Loucy (cell line): ENCODE data around the gene THAP7.

ENCODE experiments used
- H2AFZ ChIP-seq: fragments of 200-600 bp; sonication (generic); 2 replicates; pipeline ENCODE4 v1.6.0; 2016; ENCODE audit warnings: antibody characterized with exemption, mild to moderate bottlenecking, low read length, moderate library complexity
- H3F3A ChIP-seq: fragments of 200-600 bp; 2 replicates; pipeline ENCODE4 v1.6.0; 2016; ENCODE audit warnings: antibody characterized with exemption, low read depth, mild to moderate bottlenecking
- H3K27me3 ChIP-seq: fragments of 200-600 bp; sonication (generic); 2 replicates; pipeline ENCODE4 v1.6.1; 2014; ENCODE audit warnings: low read length, mild to moderate bottlenecking; ENCODE audit not compliant: insufficient read depth, poor library complexity, severe bottlenecking
- H3K36me3 ChIP-seq: fragments of 200-600 bp; sonication (generic); 2 replicates; pipeline ENCODE4 v1.6.1; 2016; ENCODE audit warnings: low read length; ENCODE audit not compliant: insufficient read depth
- H3K4me1 ChIP-seq: fragments of 200-600 bp; sonication (generic); 2 replicates; pipeline ENCODE4 v1.5.1; 2014; ENCODE audit warnings: low read length, mild to moderate bottlenecking; ENCODE audit not compliant: insufficient read depth, poor library complexity, severe bottlenecking
- H3K4me2 ChIP-seq: fragments of 200-600 bp; sonication (generic); 2 replicates; pipeline ENCODE4 v1.6.0; 2014; ENCODE audit warnings: antibody characterized with exemption, low read length, low read depth, mild to moderate bottlenecking; ENCODE audit not compliant: poor library complexity, severe bottlenecking
- H3K4me3 ChIP-seq: fragments of 200-600 bp; sonication (generic); 2 replicates; pipeline ENCODE4 v1.5.1; 2014; ENCODE audit warnings: low read length, mild to moderate bottlenecking, mixed read lengths; ENCODE audit not compliant: poor library complexity, severe bottlenecking
- H3K79me2 ChIP-seq: fragments of 200-600 bp; sonication (generic); 2 replicates; pipeline ENCODE4 v1.6.1; 2014; ENCODE audit warnings: low read length; ENCODE audit not compliant: insufficient read depth
- H3K9ac ChIP-seq: fragments of 200-600 bp; sonication (generic); 2 replicates; pipeline ENCODE4 v1.6.0; 2014; ENCODE audit warnings: mild to moderate bottlenecking, low read depth, low read length, moderate library complexity; ENCODE audit not compliant: poor library complexity, severe bottlenecking
- H3K9me2 ChIP-seq: fragments of 200-600 bp; sonication (generic); replicated peaks from 2 replicates; pipeline ENCODE4 v1.6.1; 2016; ENCODE audit warnings: low read depth, low read length, mixed read lengths
- H3K9me3 ChIP-seq: fragments of 200-600 bp; sonication (generic); 2 replicates; pipeline ENCODE4 v1.6.1; 2014; ENCODE audit warnings: mild to moderate bottlenecking, antibody characterized with exemption, low read length, low read depth; ENCODE audit not compliant: insufficient read depth
- H4K20me1 ChIP-seq: fragments of 200-600 bp; sonication (generic); 2 replicates; pipeline ENCODE4 v1.6.0; 2014; ENCODE audit warnings: antibody characterized with exemption, low read length, mild to moderate bottlenecking; ENCODE audit not compliant: insufficient read depth, poor library complexity, severe bottlenecking
- CTCF ChIP-seq: fragments of 200-600 bp; sonication (generic); conservative IDR thresholded peaks from 2 replicates; pipeline ENCODE4 v1.5.1; 2014; ENCODE audit warnings: mild to moderate bottlenecking, antibody characterized with exemption, low read length
- EZH2phosphoT487 ChIP-seq: fragments of 200-600 bp; IDR thresholded peaks from 2 replicates; pipeline ENCODE4 v1.6.1; 2018; ENCODE audit warnings: antibody characterized with exemption, mild to moderate bottlenecking, moderate library complexity, borderline replicate concordance

THAP7 gene

DNA sequence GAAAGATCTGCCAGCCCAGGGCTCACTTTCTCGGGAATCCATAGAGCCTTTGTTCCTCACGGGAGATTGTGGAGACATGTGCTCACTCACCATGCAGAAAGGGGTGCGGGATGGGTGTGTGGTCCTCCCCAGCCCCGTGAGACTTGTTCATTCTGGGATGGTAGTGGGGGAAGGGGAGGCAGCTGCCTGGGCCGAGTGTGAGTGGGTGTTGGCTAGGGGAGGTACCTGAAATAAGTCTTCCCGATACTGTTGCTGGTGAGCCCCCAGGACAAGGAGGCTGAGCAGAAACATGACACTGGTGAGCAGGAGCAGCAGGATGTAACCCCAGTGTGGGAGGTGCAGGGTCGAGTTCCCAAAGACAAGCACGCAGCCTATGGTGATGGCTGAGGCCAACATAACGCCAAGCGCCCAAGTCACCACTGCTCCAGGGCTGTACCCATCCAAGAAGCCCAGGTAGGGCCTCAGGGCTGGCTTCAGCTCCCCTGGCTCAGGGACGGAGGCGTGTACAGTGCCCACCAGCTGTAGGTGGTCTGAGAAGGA lies 27.6 kb upstream of the THAP7 start:
- TF ChIP-seq EZH2phosphoT487: no peak
- no peak for TF ChIP-seq CTCF
- no peaks in the 10 kb centered on the region for H3K36me3 ChIP-seq
- H3K9me2 ChIP-seq: no peaks in the 10 kb centered on the region
- H3K27me3 ChIP-seq: no peaks in the 10 kb centered on the region
- H2AFZ ChIP-seq: no peak overlapping the region
- H3F3A ChIP-seq: no peaks in the 10 kb centered on the region
- H3K4me3 ChIP-seq: no peak overlapping the region
- no peak overlapping the region for H3K9ac ChIP-seq
- no peaks in the 10 kb centered on the region for H3K9me3 ChIP-seq
- no peaks in the 10 kb centered on the region for H4K20me1 ChIP-seq
- H3K79me2 ChIP-seq: no peaks in the 10 kb centered on the region
- H3K4me1 ChIP-seq: peaks cover 10% of the 10 kb centered on the region
- no peak overlapping the region for H3K4me2 ChIP-seq

GRCh38 chr22:21028277-21029251 lies 26.6 kb upstream of the THAP7 start:
- Histone ChIP-seq H4K20me1 (no peaks in the 10 kb centered on the region), H3K36me3 (no peaks in the 10 kb centered on the region), H3K4me1 (peaks cover 10% of the 10 kb centered on the region), H3K4me2 (no peak overlapping the region), H2AFZ (no peak overlapping the region), H3K4me3 (no peak overlapping the region), H3K27me3 (no peaks in the 10 kb centered on the region), H3F3A (no peaks in the 10 kb centered on the region), H3K9me3 (no peaks in the 10 kb centered on the region), H3K9me2 (no peaks in the 10 kb centered on the region), H3K9ac (no peak overlapping the region), H3K79me2 (no peaks in the 10 kb centered on the region)
- TF ChIP-seq CTCF (no peak), EZH2phosphoT487 (no peak)

DNA sequence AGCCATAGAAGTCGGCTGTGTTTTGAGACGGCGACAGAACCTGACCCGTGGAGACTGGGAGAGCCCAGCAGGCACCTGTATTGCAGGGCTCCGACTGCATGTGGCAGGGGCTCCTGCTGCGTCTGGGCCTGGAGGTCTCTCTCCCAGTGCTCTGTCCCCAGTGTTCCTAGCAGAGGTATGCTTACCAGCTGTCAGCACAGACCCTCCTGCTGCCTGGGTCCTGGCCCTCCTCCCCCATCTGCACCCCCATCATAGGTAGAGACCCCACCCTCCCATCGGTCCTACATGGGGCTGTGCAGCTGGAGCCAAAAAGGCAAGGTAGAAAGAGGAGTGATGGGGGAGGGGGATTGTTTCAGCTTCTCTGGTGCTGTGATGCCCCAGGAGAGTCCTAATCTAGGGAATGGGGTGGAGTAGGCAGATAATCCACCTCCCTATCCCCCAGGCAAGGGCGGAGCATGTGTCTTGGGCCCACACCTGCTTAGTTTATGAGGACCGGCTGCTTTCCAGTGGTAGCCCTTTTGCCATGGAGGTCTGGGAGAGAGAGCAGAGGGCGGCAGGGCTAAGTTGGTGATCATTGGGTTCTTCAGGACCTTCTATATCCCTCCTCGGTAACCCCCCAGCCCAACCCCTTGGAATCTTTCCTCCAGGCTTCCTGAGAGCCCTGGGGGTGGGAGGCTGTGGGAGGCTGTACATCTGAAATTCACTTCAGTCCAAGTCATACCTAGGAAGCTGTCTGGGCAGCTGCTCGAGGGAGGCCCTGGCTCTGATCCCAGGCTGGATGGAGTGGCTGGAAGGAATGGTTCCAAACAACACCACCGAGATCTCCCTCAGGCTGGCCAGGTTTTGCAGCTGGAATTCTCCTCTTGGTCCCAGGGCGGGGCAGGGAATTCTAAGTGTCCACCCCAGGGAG lies 25.1 kb upstream of the THAP7 start:
- TF ChIP-seq CTCF (no peak), EZH2phosphoT487 (no peak)
- Histone ChIP-seq H3K9me2 (no peaks in the 10 kb centered on the region), H3K9me3 (no peaks in the 10 kb centered on the region), H3K4me3 (no peak overlapping the region), H3F3A (no peaks in the 10 kb centered on the region), H3K27me3 (no peaks in the 10 kb centered on the region), H3K4me1 (peaks cover 10% of the 10 kb centered on the region), H4K20me1 (no peaks in the 10 kb centered on the region), H3K9ac (no peak overlapping the region), H2AFZ (no peak overlapping the region), H3K79me2 (no peaks in the 10 kb centered on the region), H3K4me2 (no peak overlapping the region), H3K36me3 (no peaks in the 10 kb centered on the region)
